Fibroblast of pulmonary artery (primary cell): ENCODE data around the gene NME9.

Experiments used
- DNase-seq: peaks from one replicate; pipeline ENCODE4 v3.0.0-alpha.2; 2010; ENCODE audit warnings: low read depth
- H3K4me3 ChIP-seq: replicated peaks from 2 replicates; pipeline ENCODE4 v1.5.1; 2011; ENCODE audit warnings: low read depth, mild to moderate bottlenecking, control low read depth, low read length, moderate library complexity
- TF ChIP-seq, protein P1 (sequence below): IDR thresholded peaks from 2 replicates; pipeline ENCODE4 v1.5.1; 2011; ENCODE audit warnings: mild to moderate bottlenecking, control low read depth, low read length, inconsistent platforms; ENCODE audit errors: missing control alignments

Gene NME9

DNA sequence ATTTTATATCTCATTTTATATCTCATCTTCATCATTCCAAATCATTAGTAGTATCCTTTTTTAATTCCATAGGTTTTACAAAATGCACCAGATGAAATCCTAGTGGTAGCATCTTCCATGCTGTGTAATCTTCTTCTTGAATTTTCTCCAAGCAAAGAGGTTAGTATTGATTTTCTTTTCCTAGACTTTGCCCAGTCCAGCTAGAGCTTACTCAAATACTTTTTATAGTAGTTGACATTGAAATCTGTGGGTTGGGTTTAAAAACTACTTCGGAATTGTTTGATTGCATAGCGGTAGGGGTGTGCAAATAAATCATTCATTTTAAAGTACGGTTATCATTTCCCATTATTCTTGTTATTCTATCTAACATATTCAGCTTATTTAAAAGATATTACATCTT is 62.6 kb downstream of the NME9 start:
- TF ChIP-seq, protein P1, sequence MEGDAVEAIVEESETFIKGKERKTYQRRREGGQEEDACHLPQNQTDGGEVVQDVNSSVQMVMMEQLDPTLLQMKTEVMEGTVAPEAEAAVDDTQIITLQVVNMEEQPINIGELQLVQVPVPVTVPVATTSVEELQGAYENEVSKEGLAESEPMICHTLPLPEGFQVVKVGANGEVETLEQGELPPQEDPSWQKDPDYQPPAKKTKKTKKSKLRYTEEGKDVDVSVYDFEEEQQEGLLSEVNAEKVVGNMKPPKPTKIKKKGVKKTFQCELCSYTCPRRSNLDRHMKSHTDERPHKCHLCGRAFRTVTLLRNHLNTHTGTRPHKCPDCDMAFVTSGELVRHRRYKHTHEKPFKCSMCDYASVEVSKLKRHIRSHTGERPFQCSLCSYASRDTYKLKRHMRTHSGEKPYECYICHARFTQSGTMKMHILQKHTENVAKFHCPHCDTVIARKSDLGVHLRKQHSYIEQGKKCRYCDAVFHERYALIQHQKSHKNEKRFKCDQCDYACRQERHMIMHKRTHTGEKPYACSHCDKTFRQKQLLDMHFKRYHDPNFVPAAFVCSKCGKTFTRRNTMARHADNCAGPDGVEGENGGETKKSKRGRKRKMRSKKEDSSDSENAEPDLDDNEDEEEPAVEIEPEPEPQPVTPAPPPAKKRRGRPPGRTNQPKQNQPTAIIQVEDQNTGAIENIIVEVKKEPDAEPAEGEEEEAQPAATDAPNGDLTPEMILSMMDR, result no peak

DNA sequence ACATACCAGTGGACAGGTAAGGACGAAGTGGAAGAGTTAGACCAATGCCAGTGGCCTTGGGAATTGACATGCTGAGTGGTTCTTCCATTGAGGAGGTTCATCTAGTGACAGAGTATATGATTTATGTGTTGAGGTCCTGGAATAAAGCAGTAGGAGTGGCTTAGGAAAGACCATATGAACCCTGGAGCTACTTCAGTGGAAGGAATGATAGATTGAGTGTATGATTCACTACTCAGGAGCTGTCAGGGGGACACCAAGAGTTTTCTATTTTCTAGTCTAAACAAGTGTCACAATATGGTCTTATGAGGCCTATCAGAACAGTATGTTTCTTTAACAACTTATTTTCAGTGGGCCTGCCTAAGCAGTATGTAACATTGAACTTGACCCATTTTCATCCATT is 63.9 kb downstream of the NME9 start:
- DNase-seq, result no peak
- TF ChIP-seq, protein P1, result no peak
- H3K4me3 ChIP-seq, result no peak overlapping the region

More for the DNA sequence above, 62.6 kb downstream of the NME9 start:
- no peak overlapping the region for H3K4me3 ChIP-seq
- DNase-seq, result no peak

DNA sequence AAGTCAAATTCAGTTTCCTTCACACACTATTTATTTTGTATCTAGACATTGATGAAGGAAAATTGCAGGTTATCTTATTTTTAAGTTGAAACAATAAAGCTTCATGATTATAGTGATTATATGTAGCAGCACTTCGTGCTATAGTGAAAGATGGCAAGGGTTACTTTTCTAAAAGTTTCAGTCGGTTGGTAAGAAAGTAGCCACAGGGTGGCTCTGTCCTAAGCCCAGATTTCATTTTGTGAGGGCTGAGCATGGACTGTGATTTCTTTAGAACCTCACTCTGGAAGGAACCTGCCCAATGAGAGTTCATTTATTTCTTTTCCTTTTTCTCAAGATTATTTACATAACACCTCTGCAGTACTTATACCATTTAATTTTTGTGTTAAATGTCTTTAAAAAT is 66.5 kb downstream of the NME9 start:
- no peak overlapping the region for H3K4me3 ChIP-seq
- peak; percentile 6 for DNase-seq

DNA sequence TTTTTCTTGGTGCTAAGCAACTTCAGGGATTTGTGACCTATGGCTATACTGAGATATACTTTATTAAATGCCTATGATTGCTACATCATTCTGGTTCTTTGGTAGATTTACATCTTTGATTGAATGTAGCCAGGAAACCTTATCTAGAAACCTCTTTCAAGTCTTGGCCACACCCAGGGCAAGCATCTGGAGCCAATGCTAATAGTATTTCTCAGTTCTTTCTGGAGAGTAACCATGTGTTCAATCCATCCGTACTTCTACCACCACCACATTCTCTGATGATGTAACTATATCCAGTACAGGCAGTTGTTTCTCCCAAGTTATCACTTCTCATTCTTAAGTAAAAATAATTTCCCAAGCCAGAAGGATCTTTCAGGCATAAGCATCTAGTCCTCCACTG is 69.0 kb downstream of the NME9 start:
- TF ChIP-seq, protein P1, result no peak
- peak; percentile 10 for DNase-seq
- no peak overlapping the region for H3K4me3 ChIP-seq

More for the DNA sequence above, 66.5 kb downstream of the NME9 start:
- TF ChIP-seq, protein P1, result no peak

DNA sequence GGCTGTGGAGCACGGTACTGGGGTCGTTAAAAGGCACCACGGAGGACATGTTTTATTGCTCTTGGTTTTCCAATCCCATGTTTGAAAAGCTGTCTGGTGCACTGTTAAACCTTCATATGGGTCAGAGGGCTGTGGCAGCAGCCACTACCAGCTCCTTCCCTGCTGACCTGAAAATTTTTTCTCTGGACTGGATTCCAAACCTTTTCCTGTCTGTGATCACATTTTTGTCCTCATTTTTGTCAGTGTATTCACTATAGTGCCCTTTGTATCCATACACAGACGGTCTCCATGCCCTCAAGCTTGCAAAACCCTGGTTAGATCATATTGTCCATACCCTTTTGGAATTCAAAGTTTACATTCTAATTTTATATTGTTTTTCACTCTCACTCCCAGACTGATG is 70.5 kb downstream of the NME9 start:
- TF ChIP-seq, protein P1, result no peak
- DNase-seq, result no peak
- no peak overlapping the region for H3K4me3 ChIP-seq

DNA sequence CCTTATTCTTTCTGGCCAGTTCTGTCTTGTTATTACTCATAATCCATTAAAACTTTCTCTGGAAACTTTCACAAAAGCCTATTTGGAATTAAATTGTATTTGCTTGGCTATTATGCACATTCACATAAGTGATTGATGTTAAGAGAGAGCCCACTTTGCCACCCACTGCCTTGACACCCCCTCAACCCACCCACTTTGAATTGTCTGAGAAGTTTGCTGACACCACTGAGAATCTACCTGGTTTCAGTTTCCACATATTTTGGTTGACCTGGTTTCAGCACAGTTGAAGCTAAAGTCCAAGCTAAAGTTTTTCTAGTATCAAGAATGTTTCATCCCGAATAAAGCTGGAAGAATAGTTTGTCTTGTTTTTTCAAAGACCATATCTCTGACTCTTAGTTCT is 71.7 kb downstream of the NME9 start:
- DNase-seq, result no peak
- TF ChIP-seq, protein P1, result no peak
- no peak overlapping the region for H3K4me3 ChIP-seq

DNA sequence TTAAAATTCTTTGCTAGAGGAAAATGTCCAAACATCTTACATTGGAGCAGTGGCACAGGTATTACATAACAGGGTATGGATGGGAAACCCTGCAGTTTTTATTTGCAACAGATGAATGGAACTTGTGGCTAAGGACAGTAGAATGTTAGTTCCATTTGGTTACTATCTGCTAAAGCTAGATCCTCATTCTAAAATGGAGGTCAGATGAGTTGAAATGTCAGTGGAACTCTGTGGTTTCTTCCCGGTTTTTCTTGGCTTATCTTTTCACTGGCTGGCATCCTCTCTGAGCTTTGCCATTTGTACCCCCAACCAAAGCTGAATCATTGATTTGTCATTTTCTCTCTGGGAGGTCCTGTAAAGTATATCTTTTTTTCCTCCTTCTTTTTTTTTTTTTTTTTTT is 73.6 kb downstream of the NME9 start:
- H3K4me3 ChIP-seq, result no peak overlapping the region
- TF ChIP-seq, protein P1, result no peak
- DNase-seq, result no peak
